SU-DHL-6 (cell line): Measurements from ENCODE around the gene SV2A.

Source experiments
- H2AFZ ChIP-seq: fragments of 200-600 bp; sonication (generic); 2 replicates; pipeline ENCODE4 v1.6.1; 2014; ENCODE audit warnings: low read depth, mild to moderate bottlenecking, moderate library complexity, mixed read lengths, antibody characterized with exemption, low read length; ENCODE audit not compliant: severe bottlenecking
- H3F3A ChIP-seq: fragments of 200-600 bp; shearing (Covaris generic); 2 replicates; pipeline ENCODE4 v1.6.0; 2016; ENCODE audit warnings: antibody characterized with exemption, mild to moderate bottlenecking; ENCODE audit not compliant: insufficient read depth
- H3K27ac ChIP-seq: fragments of 200-600 bp; sonication (generic); 2 replicates; pipeline ENCODE4 v1.5.1; 2016; ENCODE audit warnings: low read depth, mild to moderate bottlenecking, low read length, moderate library complexity, mixed read lengths
- H3K27me3 ChIP-seq: fragments of 200-600 bp; sonication (generic), shearing (Covaris generic); 2 replicates; pipeline ENCODE4 v1.6.0; 2014; ENCODE audit warnings: mild to moderate bottlenecking, low read length
- H3K36me3 ChIP-seq: fragments of 200-600 bp; sonication (generic); 2 replicates; pipeline ENCODE4 v1.6.1; 2014; ENCODE audit warnings: mild to moderate bottlenecking, low read length, mixed read lengths
- H3K4me2 ChIP-seq: fragments of 300-600, 200-600 bp; shearing (Covaris generic), sonication (generic); 2 replicates; pipeline ENCODE4 v1.6.0; 2014; ENCODE audit warnings: low read length, low read depth, mild to moderate bottlenecking; ENCODE audit not compliant: poor library complexity, severe bottlenecking
- H3K4me3 ChIP-seq: fragments of 200-600 bp; sonication (generic); 2 replicates; pipeline ENCODE4 v1.5.1; 2014; ENCODE audit warnings: antibody characterized with exemption, low read length, mild to moderate bottlenecking, mixed read lengths; ENCODE audit not compliant: insufficient read depth, poor library complexity, severe bottlenecking
- H3K79me2 ChIP-seq: fragments of 200-600 bp; sonication (generic); 2 replicates; pipeline ENCODE4 v1.6.1; 2014; ENCODE audit warnings: mild to moderate bottlenecking, low read length, moderate library complexity; ENCODE audit not compliant: insufficient read depth
- H3K9ac ChIP-seq: fragments of 200-600 bp; sonication (generic); 2 replicates; pipeline ENCODE4 v1.7.0; 2014; ENCODE audit warnings: mild to moderate bottlenecking, low read length
- H3K9me2 ChIP-seq: fragments of 200-600 bp; sonication (generic); replicated peaks from 2 replicates; pipeline ENCODE4 v1.6.1; 2014; ENCODE audit warnings: low read length; ENCODE audit not compliant: insufficient read depth
- H3K9me3 ChIP-seq: fragments of 200-600 bp; sonication (generic); 2 replicates; pipeline ENCODE4 v1.6.1; 2014; ENCODE audit warnings: low read length, mixed read lengths; ENCODE audit not compliant: insufficient read depth
- H4K20me1 ChIP-seq: fragments of 200-600 bp; sonication (generic); 2 replicates; pipeline ENCODE4 v1.6.1; 2014; ENCODE audit warnings: low read depth, mild to moderate bottlenecking, antibody characterized with exemption, low read length, moderate library complexity, mixed read lengths
- CTCF ChIP-seq: fragments of 200-600 bp; sonication (generic); IDR thresholded peaks from one replicate; pipeline ENCODE4 v1.5.1; 2017; ENCODE audit warnings: antibody characterized with exemption, mild to moderate bottlenecking, low read length, moderate library complexity; ENCODE audit not compliant: insufficient read depth, poor library complexity, severe bottlenecking
- EZH2phosphoT487 ChIP-seq: fragments of 200-600 bp; sonication (generic), shearing (Covaris generic); conservative IDR thresholded peaks from 2 replicates; pipeline ENCODE4 v1.6.1; 2018; ENCODE audit warnings: mild to moderate bottlenecking, antibody characterized with exemption, low read length, moderate library complexity, mixed read lengths

SV2A gene

DNA sequence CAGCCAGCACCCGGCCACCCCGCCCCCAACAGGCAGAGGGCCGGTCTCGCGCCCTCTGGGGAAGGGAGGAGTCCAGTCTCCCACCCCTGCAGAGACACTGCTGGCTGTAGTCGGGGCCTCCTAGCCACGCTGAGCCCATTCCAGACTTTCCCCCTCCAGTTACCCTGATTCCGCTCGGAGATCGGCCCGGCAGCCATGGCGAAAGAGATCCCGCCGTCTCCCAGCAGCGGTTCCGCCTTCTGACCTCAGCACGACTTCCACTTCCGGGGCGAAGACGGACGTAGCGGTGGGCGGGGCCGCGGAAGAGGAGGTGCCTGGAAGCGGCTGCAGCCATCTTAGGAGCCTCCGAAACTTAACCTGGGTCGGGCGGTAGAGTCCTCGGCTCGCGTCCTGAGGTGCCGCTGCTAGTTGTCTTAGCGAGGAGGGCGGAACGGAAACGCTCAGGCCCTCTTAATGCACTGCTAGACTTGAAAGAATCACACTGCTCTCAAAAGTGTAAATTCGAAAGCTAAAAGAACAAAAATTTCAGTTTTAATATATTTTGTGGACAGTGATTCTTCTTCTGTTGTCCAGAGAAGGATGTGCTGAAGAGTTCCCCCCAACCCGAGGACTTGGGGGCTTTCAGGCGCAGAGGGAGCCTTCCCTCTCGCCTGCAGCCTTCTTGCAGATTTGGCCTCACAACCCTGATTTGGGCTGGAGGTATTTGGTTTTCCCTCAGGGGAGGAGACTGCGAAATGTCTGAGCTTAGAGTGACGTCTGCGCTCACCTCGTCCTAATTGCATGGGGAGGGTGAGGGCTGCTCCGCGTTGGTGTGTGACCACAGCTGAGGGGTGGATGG, 10.1 kb upstream of the SV2A start, which contains the start of gene SF3B4:
Gene SF3B4, minus strand, starts transcription at position 241 of the 838 bp plus-strand sequence. Its CDS starts 44 bp downstream, at position 197.
- peaks cover 16% of the 10 kb centered on the region for H3K36me3 ChIP-seq
- peak within 1 kb of the TSS; percentile 93 for H3K4me3 ChIP-seq
- H3K9me3 ChIP-seq: no peaks in the 10 kb centered on the region
- no peaks in the 10 kb centered on the region for H4K20me1 ChIP-seq
- peaks cover 16% of the 10 kb centered on the region for H3K79me2 ChIP-seq
- no peaks in the 10 kb centered on the region for H3K9me2 ChIP-seq
- peak within 1 kb of the TSS; percentile 74 for H3K27ac ChIP-seq
- peak within 1 kb of the TSS; percentile 71 for H3K9ac ChIP-seq
- H3F3A ChIP-seq: peaks cover 5% of the 10 kb centered on the region; the same call in 1 of the 2 replicates
- no peaks in the 10 kb centered on the region for H3K27me3 ChIP-seq
- TF ChIP-seq EZH2phosphoT487 (no peak), CTCF (no peak)
- peak within 1 kb of the TSS; percentile 34 for H2AFZ ChIP-seq
- H3K4me2 ChIP-seq: peak within 1 kb of the TSS; percentile 90

DNA sequence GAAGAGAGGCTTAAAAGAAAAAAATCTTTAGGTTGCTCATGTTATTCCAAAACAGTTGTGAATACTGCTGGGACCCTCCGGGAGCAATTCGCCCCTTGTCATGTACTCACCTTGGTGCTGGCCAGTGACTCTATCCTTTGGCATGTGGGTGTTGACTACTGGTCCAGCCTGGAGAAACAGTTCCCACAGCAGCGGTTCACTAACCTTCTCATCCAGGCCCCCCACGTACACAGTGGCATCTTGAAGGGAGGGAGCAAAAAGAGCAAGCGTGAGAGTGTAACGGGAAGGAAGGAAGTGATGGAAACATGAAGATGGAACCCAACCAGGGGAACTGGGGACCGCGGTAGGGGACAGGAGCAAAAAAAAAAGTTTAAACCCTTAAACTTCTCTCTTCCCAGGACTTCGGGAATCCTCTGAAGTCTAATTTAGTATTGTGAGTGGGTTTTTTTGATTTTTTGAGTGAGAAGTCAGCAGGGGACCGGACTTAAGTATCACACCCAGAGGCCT, 9.5 kb upstream of the SV2A start:
- H3K79me2 ChIP-seq: peaks cover 16% of the 10 kb centered on the region
- H3K9me2 ChIP-seq: no peaks in the 10 kb centered on the region
- H3K9me3 ChIP-seq: no peaks in the 10 kb centered on the region
- peaks cover 16% of the 10 kb centered on the region for H3K36me3 ChIP-seq
- H3K9ac ChIP-seq: peak overlapping the region; percentile 71
- peak overlapping the region; percentile 34 for H2AFZ ChIP-seq
- H3F3A ChIP-seq: peaks cover 5% of the 10 kb centered on the region; the same call in 1 of the 2 replicates
- no peaks in the 10 kb centered on the region for H3K27me3 ChIP-seq
- TF ChIP-seq CTCF (no peak), EZH2phosphoT487 (no peak)
- H3K27ac ChIP-seq: peak overlapping the region; percentile 74; the same call in 1 of the 2 replicates
- H4K20me1 ChIP-seq: no peaks in the 10 kb centered on the region
- H3K4me3 ChIP-seq: peak overlapping the region; percentile 93
- H3K4me2 ChIP-seq: peak overlapping the region; percentile 83

GRCh38 chr1:149926296-149926695, 8.7 kb upstream of the SV2A start:
- peak overlapping the region; percentile 93 for H3K4me3 ChIP-seq
- no peak overlapping the region for H3K27ac ChIP-seq
- peaks cover 5% of the 10 kb centered on the region; the same call in 1 of the 2 replicates for H3F3A ChIP-seq
- no peak overlapping the region for H2AFZ ChIP-seq
- H3K9me2 ChIP-seq: no peaks in the 10 kb centered on the region
- H3K9me3 ChIP-seq: no peaks in the 10 kb centered on the region
- H3K79me2 ChIP-seq: peaks cover 16% of the 10 kb centered on the region
- TF ChIP-seq CTCF (no peak), EZH2phosphoT487 (no peak)
- H3K27me3 ChIP-seq: no peaks in the 10 kb centered on the region
- H4K20me1 ChIP-seq: no peaks in the 10 kb centered on the region
- peak overlapping the region; percentile 71; the same call in 1 of the 2 replicates for H3K9ac ChIP-seq
- H3K36me3 ChIP-seq: peaks cover 16% of the 10 kb centered on the region
- H3K4me2 ChIP-seq: peak overlapping the region; percentile 83
